Measurements from ENCODE around the gene CTDSP2.

The CTDSP2 gene

DNA sequence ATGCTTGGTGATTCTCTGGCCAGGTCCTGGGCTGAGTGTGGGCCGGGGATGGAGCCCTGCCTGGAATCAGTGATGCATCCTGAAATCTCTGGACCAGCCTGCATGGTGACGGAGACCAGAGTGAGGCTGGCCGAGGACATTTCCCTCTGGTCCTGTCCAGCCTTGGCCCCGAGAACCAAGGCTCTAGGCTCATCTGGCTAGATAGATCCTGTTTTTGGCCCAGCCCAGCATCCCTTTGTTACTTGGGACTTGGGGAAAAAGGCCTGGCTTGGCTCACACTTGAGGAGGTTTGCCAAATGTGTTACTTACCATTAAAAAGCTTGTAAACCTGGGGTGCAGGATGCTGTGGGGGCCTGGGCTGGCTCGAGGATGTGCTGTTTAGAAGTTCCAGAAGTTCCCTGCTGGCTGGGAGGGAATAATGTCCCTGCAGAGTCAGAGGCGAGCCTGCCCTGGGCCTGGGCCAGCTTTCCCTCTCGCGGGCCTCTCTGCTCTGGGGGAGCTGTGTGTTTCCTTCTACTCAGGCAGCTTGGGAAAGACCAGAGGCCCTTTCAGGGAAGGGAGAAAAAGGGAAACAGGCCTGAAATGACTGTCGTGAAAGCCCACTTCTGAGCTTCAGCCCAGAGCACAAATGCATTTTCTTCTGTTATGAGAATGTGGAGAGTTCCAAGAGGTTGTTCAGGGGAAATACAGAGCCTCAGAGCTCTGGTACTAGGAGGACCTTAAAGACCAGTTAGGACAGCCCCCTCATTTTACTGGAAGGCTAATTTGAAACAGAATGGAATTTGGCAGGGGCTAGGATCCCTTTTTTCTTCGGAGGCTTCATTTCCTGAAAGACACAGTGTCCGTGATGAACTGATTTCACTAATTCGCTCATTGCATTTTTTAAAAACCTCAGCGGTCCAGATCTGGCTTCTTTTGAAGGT lies 47.2 kb upstream of the CTDSP2 start:
- peak; percentile 59 for DNase-seq
- Histone ChIP-seq H2AK5ac (ENCODE audit: low read length) (no peak overlapping the region), H3K4me3 (ENCODE audit: low read length) (no peak overlapping the region), H3K27ac (ENCODE audit: low read depth, low read length) (no peak overlapping the region), H4K5ac (ENCODE audit: low read length) (no peak overlapping the region), H2BK120ac (ENCODE audit: low read depth, low read length) (no peak overlapping the region), H3K18ac (ENCODE audit: low read length) (no peak overlapping the region), H3K27me3 (ENCODE audit: insufficient read depth, low read length, poor library complexity) (no peaks in the 10 kb centered on the region), H4K8ac (ENCODE audit: low read depth, low read length) (no peak overlapping the region), H3K79me1 (ENCODE audit: low read length) (no peaks in the 10 kb centered on the region), H2BK5ac (ENCODE audit: low read length) (no peak overlapping the region), H3K79me2 (ENCODE audit: control insufficient read depth, insufficient read depth, low read length) (no peaks in the 10 kb centered on the region), H3K4me2 (ENCODE audit: low read length) (no peak overlapping the region), H3K4me1 (ENCODE audit: control insufficient read depth, low read depth, low read length) (peaks cover 8% of the 10 kb centered on the region), H3K56ac (ENCODE audit: low read length) (peak overlapping the region; percentile 51), H2BK15ac (replicated peaks; ENCODE audit: low read depth) (no peak overlapping the region), H3K4ac (ENCODE audit: low read depth, low read length) (peak overlapping the region; percentile 6), H3K9ac (ENCODE audit: low read length) (no peak overlapping the region), H3K23ac (ENCODE audit: low read length) (no peak overlapping the region), H3K36me3 (ENCODE audit: control insufficient read depth, insufficient read depth, low read length) (no peaks in the 10 kb centered on the region)
- no CpG with 5 or more reads among the region's 13 CpGs for WGBS (ENCODE audit: extremely low coverage, insufficient coverage, low lambda C conversion rate)

DNA sequence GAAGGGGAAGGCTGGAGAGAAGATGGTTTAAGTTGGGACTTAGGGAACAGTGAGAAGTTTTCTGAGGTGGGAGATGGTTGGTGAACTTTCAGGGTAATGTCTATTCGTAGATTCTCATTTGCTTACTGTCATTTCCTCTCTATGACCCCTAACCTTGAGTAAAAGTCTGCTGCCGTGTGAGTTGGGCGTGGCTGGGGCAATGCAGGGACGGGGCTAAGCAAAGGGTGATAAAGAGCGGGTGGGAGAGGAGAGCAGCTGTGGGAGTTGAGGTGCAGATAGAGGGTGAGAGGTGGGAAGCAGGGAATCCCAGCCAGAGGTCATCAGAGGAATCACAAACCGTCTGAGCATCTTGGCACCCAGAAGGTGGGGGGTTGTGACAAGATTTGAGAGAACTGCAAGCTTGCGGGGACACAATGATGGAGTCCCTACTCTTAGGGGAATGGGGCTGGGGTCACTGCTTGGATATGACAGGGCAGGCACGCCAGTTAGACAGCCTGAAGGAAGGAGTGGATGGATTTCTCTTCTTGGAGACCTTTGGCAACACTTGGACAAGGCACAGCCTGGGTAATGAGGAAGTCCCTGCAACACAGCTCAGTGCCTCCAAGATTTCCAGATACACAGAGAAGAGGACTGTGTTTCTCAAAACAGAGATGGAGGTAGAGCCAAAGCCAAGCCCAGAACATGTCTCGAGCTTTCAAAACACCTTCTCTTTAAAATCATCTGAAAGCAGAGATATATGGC lies 45.9 kb upstream of the CTDSP2 start:
- Histone ChIP-seq H3K4me1 (ENCODE audit: control insufficient read depth, low read depth, low read length) (peaks cover 13% of the 10 kb centered on the region), H4K5ac (ENCODE audit: low read length) (no peak overlapping the region), H2AK5ac (ENCODE audit: low read length) (no peak overlapping the region), H2BK120ac (ENCODE audit: low read depth, low read length) (no peak overlapping the region), H3K18ac (ENCODE audit: low read length) (no peak overlapping the region), H3K9ac (ENCODE audit: low read length) (no peak overlapping the region), H3K4ac (ENCODE audit: low read depth, low read length) (no peak overlapping the region), H3K27ac (ENCODE audit: low read depth, low read length) (no peak overlapping the region), H3K4me2 (ENCODE audit: low read length) (no peak overlapping the region), H2BK15ac (replicated peaks; ENCODE audit: low read depth) (no peak overlapping the region), H3K79me1 (ENCODE audit: low read length) (no peaks in the 10 kb centered on the region), H4K8ac (ENCODE audit: low read depth, low read length) (no peak overlapping the region), H3K23ac (ENCODE audit: low read length) (no peak overlapping the region), H3K79me2 (ENCODE audit: control insufficient read depth, insufficient read depth, low read length) (no peaks in the 10 kb centered on the region), H3K36me3 (ENCODE audit: control insufficient read depth, insufficient read depth, low read length) (no peaks in the 10 kb centered on the region), H2BK5ac (ENCODE audit: low read length) (no peak overlapping the region), H3K56ac (ENCODE audit: low read length) (no peak overlapping the region), H3K4me3 (ENCODE audit: low read length) (no peak overlapping the region), H3K27me3 (ENCODE audit: insufficient read depth, low read length, poor library complexity) (no peaks in the 10 kb centered on the region)
- WGBS (ENCODE audit: extremely low coverage, insufficient coverage, low lambda C conversion rate): no CpG with 5 or more reads among the region's 9 CpGs
- DNase-seq: no peak

GRCh38 chr12:57891542-57892228 lies 45.2 kb upstream of the CTDSP2 start:
- DNase-seq: no peak
- Histone ChIP-seq H3K79me1 (ENCODE audit: low read length) (no peaks in the 10 kb centered on the region), H3K4me3 (ENCODE audit: low read length) (no peak overlapping the region), H4K8ac (ENCODE audit: low read depth, low read length) (no peak overlapping the region), H3K27ac (ENCODE audit: low read depth, low read length) (no peak overlapping the region), H3K4me2 (ENCODE audit: low read length) (no peak overlapping the region), H3K36me3 (ENCODE audit: control insufficient read depth, insufficient read depth, low read length) (no peaks in the 10 kb centered on the region), H3K18ac (ENCODE audit: low read length) (no peak overlapping the region), H3K4ac (ENCODE audit: low read depth, low read length) (no peak overlapping the region), H3K23ac (ENCODE audit: low read length) (no peak overlapping the region), H3K4me1 (ENCODE audit: control insufficient read depth, low read depth, low read length) (peaks cover 11% of the 10 kb centered on the region), H2BK15ac (replicated peaks; ENCODE audit: low read depth) (no peak overlapping the region), H2BK120ac (ENCODE audit: low read depth, low read length) (no peak overlapping the region), H4K5ac (ENCODE audit: low read length) (no peak overlapping the region), H3K9ac (ENCODE audit: low read length) (no peak overlapping the region), H2AK5ac (ENCODE audit: low read length) (no peak overlapping the region), H2BK5ac (ENCODE audit: low read length) (no peak overlapping the region), H3K27me3 (ENCODE audit: insufficient read depth, low read length, poor library complexity) (no peaks in the 10 kb centered on the region), H3K79me2 (ENCODE audit: control insufficient read depth, insufficient read depth, low read length) (no peaks in the 10 kb centered on the region), H3K56ac (ENCODE audit: low read length) (no peak overlapping the region)
- WGBS (ENCODE audit: extremely low coverage, insufficient coverage, low lambda C conversion rate): no CpG with 5 or more reads among the region's 6 CpGs

DNA sequence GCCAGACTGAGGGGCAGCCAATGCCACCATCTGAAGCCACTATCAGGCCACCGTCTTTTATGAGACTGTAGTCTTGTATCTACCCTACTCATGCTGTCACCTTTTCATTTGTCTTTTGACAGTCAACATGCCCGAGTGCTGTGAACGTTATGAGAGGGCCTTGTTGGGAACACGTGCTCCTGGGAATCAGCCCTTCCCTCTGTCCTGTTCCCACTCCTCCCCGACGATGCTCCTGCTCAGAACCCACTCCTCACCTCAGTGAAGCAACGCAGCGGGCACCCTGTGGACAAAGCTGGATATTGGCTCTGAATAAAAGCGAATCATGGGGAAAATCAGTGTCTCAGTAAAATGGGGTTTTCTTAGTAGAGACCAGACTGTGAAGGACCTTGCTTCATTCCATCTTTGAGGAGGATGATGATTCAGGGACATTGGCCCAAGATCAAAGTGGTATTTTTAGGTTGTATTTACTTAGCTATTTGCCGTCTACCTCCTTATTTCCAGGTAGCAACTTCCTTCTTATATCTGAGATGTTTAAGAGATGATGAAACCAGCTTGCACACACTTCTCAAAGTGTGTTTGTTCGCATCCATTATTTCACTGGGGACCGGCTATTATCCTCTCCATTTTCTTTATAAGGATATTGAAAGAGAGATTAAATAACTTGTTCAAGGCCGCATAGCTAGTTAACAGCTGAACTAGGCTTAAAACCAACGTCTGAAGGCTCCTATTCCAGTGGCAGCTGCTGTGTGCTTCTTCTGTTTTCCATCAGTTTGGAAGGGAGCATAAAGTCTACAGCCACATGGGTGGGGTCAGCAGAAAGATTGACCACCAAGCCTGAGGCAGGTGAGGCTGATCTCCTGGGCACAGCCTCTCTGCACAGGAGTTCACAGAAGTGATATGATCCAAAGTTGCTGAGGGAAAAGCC lies 43.9 kb upstream of the CTDSP2 start:
- Histone ChIP-seq H4K5ac (ENCODE audit: low read length) (no peak overlapping the region), H3K4ac (ENCODE audit: low read depth, low read length) (no peak overlapping the region), H3K4me3 (ENCODE audit: low read length) (no peak overlapping the region), H3K9ac (ENCODE audit: low read length) (no peak overlapping the region), H3K36me3 (ENCODE audit: control insufficient read depth, insufficient read depth, low read length) (no peaks in the 10 kb centered on the region), H3K56ac (ENCODE audit: low read length) (no peak overlapping the region), H3K27me3 (ENCODE audit: insufficient read depth, low read length, poor library complexity) (no peaks in the 10 kb centered on the region), H3K23ac (ENCODE audit: low read length) (no peak overlapping the region), H2AK5ac (ENCODE audit: low read length) (no peak overlapping the region), H3K79me2 (ENCODE audit: control insufficient read depth, insufficient read depth, low read length) (no peaks in the 10 kb centered on the region), H3K4me1 (ENCODE audit: control insufficient read depth, low read depth, low read length) (peaks cover 9% of the 10 kb centered on the region), H2BK5ac (ENCODE audit: low read length) (no peak overlapping the region), H2BK15ac (replicated peaks; ENCODE audit: low read depth) (no peak overlapping the region), H3K18ac (ENCODE audit: low read length) (no peak overlapping the region), H2BK120ac (ENCODE audit: low read depth, low read length) (no peak overlapping the region), H3K79me1 (ENCODE audit: low read length) (no peaks in the 10 kb centered on the region), H3K27ac (ENCODE audit: low read depth, low read length) (no peak overlapping the region), H4K8ac (ENCODE audit: low read depth, low read length) (no peak overlapping the region), H3K4me2 (ENCODE audit: low read length) (no peak overlapping the region)
- WGBS (ENCODE audit: extremely low coverage, insufficient coverage, low lambda C conversion rate): no CpG with 5 or more reads among the region's 14 CpGs
- no peak for DNase-seq

DNA sequence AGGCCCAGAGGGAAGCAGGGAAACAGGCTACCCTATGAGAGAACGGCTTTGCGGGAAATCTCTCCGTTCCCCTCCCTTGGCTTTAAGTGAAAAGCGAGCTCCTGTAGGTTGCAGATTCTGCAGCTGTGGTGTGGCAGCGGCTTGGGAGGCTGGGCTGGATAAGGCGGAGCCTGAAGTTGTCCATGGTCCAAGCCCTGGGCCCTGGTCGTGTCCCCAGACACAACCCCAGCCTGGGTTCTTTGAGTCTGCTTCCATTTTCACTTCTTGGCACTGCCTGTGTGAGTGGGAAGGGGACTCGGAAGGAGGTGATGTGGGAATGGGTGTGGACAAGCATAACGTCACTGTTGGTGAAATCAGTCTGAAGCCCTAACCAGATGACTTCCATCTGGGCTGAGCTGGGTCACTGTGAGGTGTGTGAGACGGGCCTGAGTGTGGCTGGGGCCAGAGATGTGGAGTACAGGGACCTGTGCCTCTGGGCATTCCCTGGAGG lies 43.0 kb upstream of the CTDSP2 start:
- Histone ChIP-seq H3K4ac (ENCODE audit: low read depth, low read length) (no peak overlapping the region), H3K4me1 (ENCODE audit: control insufficient read depth, low read depth, low read length) (peaks cover 9% of the 10 kb centered on the region), H3K4me3 (ENCODE audit: low read length) (no peak overlapping the region), H3K23ac (ENCODE audit: low read length) (no peak overlapping the region), H3K4me2 (ENCODE audit: low read length) (no peak overlapping the region), H2AK5ac (ENCODE audit: low read length) (no peak overlapping the region), H2BK15ac (replicated peaks; ENCODE audit: low read depth) (no peak overlapping the region), H3K79me1 (ENCODE audit: low read length) (no peaks in the 10 kb centered on the region), H3K18ac (ENCODE audit: low read length) (no peak overlapping the region), H2BK5ac (ENCODE audit: low read length) (no peak overlapping the region), H3K27ac (ENCODE audit: low read depth, low read length) (no peak overlapping the region), H3K56ac (ENCODE audit: low read length) (peak overlapping the region; percentile 31), H3K9ac (ENCODE audit: low read length) (no peak overlapping the region), H3K79me2 (ENCODE audit: control insufficient read depth, insufficient read depth, low read length) (no peaks in the 10 kb centered on the region), H4K8ac (ENCODE audit: low read depth, low read length) (no peak overlapping the region), H3K36me3 (ENCODE audit: control insufficient read depth, insufficient read depth, low read length) (no peaks in the 10 kb centered on the region), H4K5ac (ENCODE audit: low read length) (no peak overlapping the region), H2BK120ac (ENCODE audit: low read depth, low read length) (no peak overlapping the region), H3K27me3 (ENCODE audit: insufficient read depth, low read length, poor library complexity) (no peaks in the 10 kb centered on the region)
- WGBS (ENCODE audit: extremely low coverage, insufficient coverage, low lambda C conversion rate): no CpG with 5 or more reads among the region's 10 CpGs
- DNase-seq: no peak
